PC-3 (cell line): ENCODE data around the gene CCDC169. TPM values are rescaled to one million over a fixed set of nuclear protein-coding genes. Genes with fewer than 3 reads are reported as not detected.

Source experiments
- ATAC-seq: fragments of 200-7000 bp; cut with Tn5 transposase; 2 replicates; pipeline ENCODE4 v1.9.1; 2020; ENCODE audit warnings: mild to moderate bottlenecking, moderate library complexity
- BruUV-seq: library from RNA; stranded (reverse); fragments of 400-500 nt; replicated peaks from 2 replicates; lab custom pipeline; 2021; lab: Mats Ljungman, UMichigan
- CTCF ChIA-PET: fragments of 300-600 bp; sonication (Branson Sonifier 250); formaldehyde crosslinking; loops from one replicate; lab custom pipeline; 2022; ENCODE audit warnings: antibody characterized with exemption; lab: Charles Lee
- POLR2A ChIA-PET: fragments of 300-600 bp; sonication (Branson Sonifier 250); formaldehyde crosslinking; loops from one replicate; lab custom pipeline; 2022; ENCODE audit warnings: antibody characterized with exemption; ENCODE audit not compliant: unreplicated experiment; lab: Charles Lee
- DNase-seq: peaks from one replicate; pipeline ENCODE4 v3.0.0-alpha.2; 2015
- H2AFZ ChIP-seq: fragments of 300-600 bp; sonication (generic); 2 replicates; pipeline ENCODE4 v1.6.0; 2016; ENCODE audit warnings: antibody characterized with exemption, low read length
- H3F3A ChIP-seq: fragments of 300-600 bp; sonication (generic); one replicate; pipeline ENCODE4 v1.6.0; 2017; ENCODE audit warnings: antibody characterized with exemption, low read length, control low read depth, mild to moderate bottlenecking; ENCODE audit not compliant: unreplicated experiment
- H3K27ac ChIP-seq: fragments of 300-600 bp; sonication (generic); 2 replicates; pipeline ENCODE4 v1.5.1; 2016; ENCODE audit warnings: mild to moderate bottlenecking, low read length
- H3K27me3 ChIP-seq: fragments of 300-600 bp; sonication (generic); 2 replicates; pipeline ENCODE4 v1.6.1; 2016; ENCODE audit warnings: low read length, mixed read lengths
- H3K36me3 ChIP-seq: fragments of 300-600 bp; sonication (generic); 2 replicates; pipeline ENCODE4 v1.6.1; 2016; ENCODE audit warnings: low read depth, mixed run types, low read length, mixed read lengths
- H3K4me1 ChIP-seq: fragments of 300-600 bp; sonication (generic); 2 replicates; pipeline ENCODE4 v1.5.1; 2016; ENCODE audit warnings: low read length; ENCODE audit not compliant: insufficient read depth
- H3K4me2 ChIP-seq: fragments of 300-600 bp; sonication (generic); 2 replicates; pipeline ENCODE4 v1.6.0; 2016; ENCODE audit warnings: low read length
- H3K4me3 ChIP-seq: fragments of 300-600 bp; sonication (generic); 2 replicates; pipeline ENCODE4 v1.5.1; 2016; ENCODE audit warnings: mild to moderate bottlenecking, low read length, mixed read lengths
- H3K79me2 ChIP-seq: fragments of 300-600 bp; sonication (generic); 2 replicates; pipeline ENCODE4 v1.6.1; 2017; ENCODE audit warnings: low read length, mixed read lengths
- H3K9ac ChIP-seq: fragments of 300-600 bp; sonication (generic); 2 replicates; pipeline ENCODE4 v1.6.0; 2016; ENCODE audit warnings: mild to moderate bottlenecking, low read length
- H3K9me2 ChIP-seq: fragments of 300-600 bp; sonication (generic); replicated peaks from 2 replicates; pipeline ENCODE4 v1.6.1; 2016; ENCODE audit warnings: mixed run types, low read length, mixed read lengths
- H3K9me3 ChIP-seq: fragments of 300-600 bp; sonication (generic); 2 replicates; pipeline ENCODE4 v1.6.1; 2016; ENCODE audit warnings: low read length, mixed read lengths
- H4K20me1 ChIP-seq: fragments of 300-600 bp; sonication (generic); 2 replicates; pipeline ENCODE4 v1.6.1; 2016; ENCODE audit warnings: low read length, mixed read lengths
- EZH2 ChIP-seq: fragments of 300-600 bp; sonication (generic); IDR thresholded peaks from one replicate; pipeline ENCODE4 v1.6.1; 2017; ENCODE audit warnings: antibody characterized with exemption, mild to moderate bottlenecking, low read length; ENCODE audit not compliant: unreplicated experiment
- EZH2phosphoT487 ChIP-seq: fragments of 300-600 bp; sonication (generic); IDR thresholded peaks from 2 replicates; pipeline ENCODE4 v1.6.1; 2018; ENCODE audit warnings: mild to moderate bottlenecking, antibody characterized with exemption, low read length, borderline replicate concordance
- intact Hi-C: fragments of 100-400 bp; cut with micrococcal nuclease; formaldehyde crosslinking; loops from 2 replicates; pipeline ENCODE4 v1.9.0; 2023
- total RNA-seq: library from RNA; depleted of rRNA; stranded (reverse); fragments of >200 nt; gene quantifications from 2 replicates; pipeline ENCODE4 v1.2.3, GENCODE V29; 2014; rRNA removed
- TF ChIP-seq, protein P1 (sequence below): fragments of 300-600 bp; sonication (generic); conservative IDR thresholded peaks from 2 replicates; pipeline ENCODE4 v1.5.1; 2017; ENCODE audit warnings: antibody characterized with exemption, low read depth, mild to moderate bottlenecking, low read length

CCDC169 gene
- total RNA-seq, 1 experiment from 2014 or later: 0.69 TPM

- H3K4me3 ChIP-seq: no peak overlapping the region
- no peaks in the 10 kb centered on the region for H3K79me2 ChIP-seq
- H4K20me1 ChIP-seq: no peaks in the 10 kb centered on the region
- ATAC-seq (no peak), DNase-seq (no peak)
- no peak overlapping the region for H3K4me2 ChIP-seq
- TF ChIP-seq, protein P1, sequence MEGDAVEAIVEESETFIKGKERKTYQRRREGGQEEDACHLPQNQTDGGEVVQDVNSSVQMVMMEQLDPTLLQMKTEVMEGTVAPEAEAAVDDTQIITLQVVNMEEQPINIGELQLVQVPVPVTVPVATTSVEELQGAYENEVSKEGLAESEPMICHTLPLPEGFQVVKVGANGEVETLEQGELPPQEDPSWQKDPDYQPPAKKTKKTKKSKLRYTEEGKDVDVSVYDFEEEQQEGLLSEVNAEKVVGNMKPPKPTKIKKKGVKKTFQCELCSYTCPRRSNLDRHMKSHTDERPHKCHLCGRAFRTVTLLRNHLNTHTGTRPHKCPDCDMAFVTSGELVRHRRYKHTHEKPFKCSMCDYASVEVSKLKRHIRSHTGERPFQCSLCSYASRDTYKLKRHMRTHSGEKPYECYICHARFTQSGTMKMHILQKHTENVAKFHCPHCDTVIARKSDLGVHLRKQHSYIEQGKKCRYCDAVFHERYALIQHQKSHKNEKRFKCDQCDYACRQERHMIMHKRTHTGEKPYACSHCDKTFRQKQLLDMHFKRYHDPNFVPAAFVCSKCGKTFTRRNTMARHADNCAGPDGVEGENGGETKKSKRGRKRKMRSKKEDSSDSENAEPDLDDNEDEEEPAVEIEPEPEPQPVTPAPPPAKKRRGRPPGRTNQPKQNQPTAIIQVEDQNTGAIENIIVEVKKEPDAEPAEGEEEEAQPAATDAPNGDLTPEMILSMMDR: no peak
- TF ChIP-seq EZH2: no peak
- no peak for TF ChIP-seq EZH2phosphoT487
- H3K27ac ChIP-seq: no peak overlapping the region
- H2AFZ ChIP-seq: no peak overlapping the region
- no peak overlapping the region for H3K9ac ChIP-seq
- ChIA-PET POLR2A (no interaction called here), CTCF (no interaction called here)
- no TSS peak for BruUV-seq
- no peaks in the 10 kb centered on the region for H3F3A ChIP-seq
- intact Hi-C loops: no loop called here
- 0 out of 2 replicates have a peak, but pooled peaks cover 2% of the 10 kb centered on the region for H3K27me3 ChIP-seq
- H3K36me3 ChIP-seq: no peaks in the 10 kb centered on the region
- H3K9me2 ChIP-seq: no peaks in the 10 kb centered on the region
- no peaks in the 10 kb centered on the region for H3K9me3 ChIP-seq
- H3K4me1 ChIP-seq: peaks cover 13% of the 10 kb centered on the region; the same call in 1 of the 2 replicates
Observed at GRCh38 chr13:36190771-36191170, 106.8 kb downstream of the CCDC169 start.

DNA sequence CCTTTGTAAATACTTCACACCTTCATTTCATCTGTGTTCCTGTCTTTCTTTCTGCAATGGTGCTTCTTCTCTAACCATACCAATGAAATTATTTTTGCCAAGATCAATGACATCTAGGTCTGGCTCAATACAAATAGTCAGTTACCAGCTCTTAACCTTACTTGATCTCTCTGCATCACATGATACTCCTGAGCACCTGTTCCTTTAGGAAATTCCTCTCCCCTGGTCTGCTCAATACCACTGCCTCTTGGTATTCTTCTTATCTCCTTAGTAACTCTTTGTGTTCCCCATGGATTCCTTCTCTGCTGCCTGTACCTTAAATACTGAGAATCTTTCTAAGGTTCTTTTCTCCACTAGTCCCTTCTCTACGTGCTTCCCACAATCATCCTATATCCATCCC, 109.2 kb downstream of the CCDC169 start:
- no peak overlapping the region for H3K4me3 ChIP-seq
- no peak for TF ChIP-seq EZH2
- no peak for TF ChIP-seq EZH2phosphoT487
- TF ChIP-seq, protein P1: no peak
- no peaks in the 10 kb centered on the region for H3K9me3 ChIP-seq
- POLR2A ChIA-PET: no interaction called here
- ATAC-seq: no peak
- H3K9ac ChIP-seq: no peak overlapping the region
- no peak overlapping the region for H3K27ac ChIP-seq
- H4K20me1 ChIP-seq: no peaks in the 10 kb centered on the region
- CTCF ChIA-PET: no interaction called here
- no peaks in the 10 kb centered on the region for H3K36me3 ChIP-seq
- H3K79me2 ChIP-seq: no peaks in the 10 kb centered on the region
- BruUV-seq: no TSS peak
- no peaks in the 10 kb centered on the region for H3K9me2 ChIP-seq
- no peak overlapping the region for H2AFZ ChIP-seq
- DNase-seq: no peak
- peaks cover 10% of the 10 kb centered on the region; the same call in 1 of the 2 replicates for H3K4me1 ChIP-seq
- H3F3A ChIP-seq: no peaks in the 10 kb centered on the region
- H3K27me3 ChIP-seq: no peaks in the 10 kb centered on the region
- intact Hi-C loops: no loop called here
- H3K4me2 ChIP-seq: no peak overlapping the region

- BruUV-seq: no TSS peak
- no peak for DNase-seq
Observed at GRCh38 chr13:36183901-36184300, 113.7 kb downstream of the CCDC169 start.

More at GRCh38 chr13:36183901-36184300, 113.7 kb downstream of the CCDC169 start:
- H2AFZ ChIP-seq: no peak overlapping the region
- intact Hi-C loops: no loop called here
- H3F3A ChIP-seq: no peaks in the 10 kb centered on the region
- no peak for ATAC-seq
- H3K4me1 ChIP-seq: no peaks in the 10 kb centered on the region
- H3K9me2 ChIP-seq: no peaks in the 10 kb centered on the region
- no peak overlapping the region for H3K27ac ChIP-seq
- ChIA-PET CTCF (no interaction called here), POLR2A (no interaction called here)
- H4K20me1 ChIP-seq: no peaks in the 10 kb centered on the region
- no peak for TF ChIP-seq EZH2phosphoT487
- TF ChIP-seq EZH2: no peak
- TF ChIP-seq, protein P1: no peak
- no peak overlapping the region for H3K9ac ChIP-seq
- no peaks in the 10 kb centered on the region for H3K79me2 ChIP-seq
- no peaks in the 10 kb centered on the region for H3K36me3 ChIP-seq
- H3K9me3 ChIP-seq: no peaks in the 10 kb centered on the region
- no peak overlapping the region for H3K4me2 ChIP-seq
- H3K4me3 ChIP-seq: no peak overlapping the region
- 0 out of 2 replicates have a peak, but pooled peaks cover 2% of the 10 kb centered on the region for H3K27me3 ChIP-seq

Other genes starting within 250 kb of the CCDC169 start
- gene DCLK1, start 166.4 kb downstream of the CCDC169 start, total RNA-seq: 0.12 TPM in 1 of 2 replicates, not detected in the other
- gene SOHLH2, start 83.3 kb downstream of the CCDC169 start, total RNA-seq: not detected in 2 replicates
- gene SPART, start 48.6 kb upstream of the CCDC169 start, total RNA-seq: 15.0 and 23.3 TPM in 2 replicates
- 18.3 and 18.6 TPM in 2 replicates for gene CCNA1, start 134.7 kb upstream of the CCDC169 start, total RNA-seq